ENCODE measurements around the gene TP53RK.
A peak's percentile ranks its signal among the peaks of the same experiment; 100 is the strongest.

Gene TP53RK

GRCh38 chr20:46689082-46689753 lies at the start of gene TP53RK:
TP53RK (minus strand) TSS chr20:46689444; CDS start chr20:46689414, 30 bp downstream.
- peak; percentile 100 for DNase-seq (ENCODE audit: low read depth)

DNA sequence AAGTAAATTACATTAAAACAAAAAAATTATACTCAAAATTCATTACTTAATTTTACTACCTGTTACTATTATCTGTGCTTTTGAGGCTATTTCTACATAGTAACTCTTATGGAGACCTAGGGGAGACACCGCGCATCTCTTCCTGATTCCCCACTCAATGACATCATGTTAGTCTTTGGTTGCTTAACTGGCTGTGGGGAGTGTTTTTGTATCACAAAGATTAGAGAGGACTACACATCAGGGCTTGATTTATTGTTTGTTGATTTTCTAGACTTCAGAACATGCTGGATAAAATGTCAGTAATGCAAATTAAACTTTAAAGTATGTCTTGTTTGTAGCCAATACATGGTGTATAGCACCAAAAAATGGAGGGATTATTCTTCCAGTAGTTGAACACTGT lies 46.2 kb upstream of the TP53RK start:
- TF ChIP-seq, protein P1, sequence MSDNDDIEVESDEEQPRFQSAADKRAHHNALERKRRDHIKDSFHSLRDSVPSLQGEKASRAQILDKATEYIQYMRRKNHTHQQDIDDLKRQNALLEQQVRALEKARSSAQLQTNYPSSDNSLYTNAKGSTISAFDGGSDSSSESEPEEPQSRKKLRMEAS (IDR thresholded peaks at IDR 0.05; ENCODE audit: low read depth, low read length): no peak
- TF ChIP-seq CTCF (IDR thresholded peaks at IDR 0.05; ENCODE audit: low read depth, low read length): no peak
- TF ChIP-seq POLR2A (IDR thresholded peaks at IDR 0.05; ENCODE audit: extremely low read depth, insufficient read length): no peak
- TF ChIP-seq MYC (IDR thresholded peaks at IDR 0.05; ENCODE audit: low read depth, low read length): no peak
- DNase-seq (ENCODE audit: low read depth): no peak
- H3K4me3 ChIP-seq (ENCODE audit: low read depth, low read length): no peak overlapping the region

More at GRCh38 chr20:46689082-46689753, at the start of gene TP53RK:
- peak within 1 kb of the TSS; percentile 99 for H3K4me3 ChIP-seq (ENCODE audit: low read depth, low read length)
- TF ChIP-seq, protein P1 (IDR thresholded peaks at IDR 0.05; ENCODE audit: low read depth, low read length): peak; percentile 25; the same call in 1 of the 2 replicates
- TF ChIP-seq CTCF (IDR thresholded peaks at IDR 0.05; ENCODE audit: low read depth, low read length) (no peak), MYC (IDR thresholded peaks at IDR 0.05; ENCODE audit: low read depth, low read length) (no peak), POLR2A (IDR thresholded peaks at IDR 0.05; ENCODE audit: extremely low read depth, insufficient read length) (peak; percentile 38)

- H3K4me3 ChIP-seq (ENCODE audit: low read depth, low read length): no peak overlapping the region
- TF ChIP-seq, protein P1 (IDR thresholded peaks at IDR 0.05; ENCODE audit: low read depth, low read length): no peak
- TF ChIP-seq MYC (IDR thresholded peaks at IDR 0.05; ENCODE audit: low read depth, low read length): no peak
- TF ChIP-seq CTCF (IDR thresholded peaks at IDR 0.05; ENCODE audit: low read depth, low read length): no peak
- no peak for TF ChIP-seq POLR2A (IDR thresholded peaks at IDR 0.05; ENCODE audit: extremely low read depth, insufficient read length)
- peak; percentile 17 for DNase-seq (ENCODE audit: low read depth)
Observed at GRCh38 chr20:46731770-46732169, 42.5 kb upstream of the TP53RK start.

DNA sequence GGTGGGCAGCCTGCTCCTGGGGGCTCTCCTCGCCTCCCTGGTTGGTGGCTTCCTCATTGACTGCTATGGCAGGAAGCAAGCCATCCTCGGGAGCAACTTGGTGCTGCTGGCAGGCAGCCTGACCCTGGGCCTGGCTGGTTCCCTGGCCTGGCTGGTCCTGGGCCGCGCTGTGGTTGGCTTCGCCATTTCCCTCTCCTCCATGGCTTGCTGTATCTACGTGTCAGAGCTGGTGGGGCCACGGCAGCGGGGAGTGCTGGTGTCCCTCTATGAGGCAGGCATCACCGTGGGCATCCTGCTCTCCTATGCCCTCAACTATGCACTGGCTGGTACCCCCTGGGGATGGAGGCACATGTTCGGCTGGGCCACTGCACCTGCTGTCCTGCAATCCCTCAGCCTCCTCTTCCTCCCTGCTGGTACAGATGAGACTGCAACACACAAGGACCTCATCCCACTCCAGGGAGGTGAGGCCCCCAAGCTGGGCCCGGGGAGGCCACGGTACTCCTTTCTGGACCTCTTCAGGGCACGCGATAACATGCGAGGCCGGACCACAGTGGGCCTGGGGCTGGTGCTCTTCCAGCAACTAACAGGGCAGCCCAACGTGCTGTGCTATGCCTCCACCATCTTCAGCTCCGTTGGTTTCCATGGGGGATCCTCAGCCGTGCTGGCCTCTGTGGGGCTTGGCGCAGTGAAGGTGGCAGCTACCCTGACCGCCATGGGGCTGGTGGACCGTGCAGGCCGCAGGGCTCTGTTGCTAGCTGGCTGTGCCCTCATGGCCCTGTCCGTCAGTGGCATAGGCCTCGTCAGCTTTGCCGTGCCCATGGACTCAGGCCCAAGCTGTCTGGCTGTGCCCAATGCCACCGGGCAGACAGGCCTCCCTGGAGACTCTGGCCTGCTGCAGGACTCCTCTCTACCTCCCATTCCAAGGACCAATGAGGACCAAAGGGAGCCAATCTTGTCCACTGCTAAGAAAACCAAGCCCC lies 36.2 kb upstream of the TP53RK start:
- no peak for DNase-seq (ENCODE audit: low read depth)
- H3K4me3 ChIP-seq (ENCODE audit: low read depth, low read length): no peak overlapping the region
- no peak for TF ChIP-seq CTCF (IDR thresholded peaks at IDR 0.05; ENCODE audit: low read depth, low read length)
- TF ChIP-seq, protein P1 (IDR thresholded peaks at IDR 0.05; ENCODE audit: low read depth, low read length): no peak
- no peak for TF ChIP-seq POLR2A (IDR thresholded peaks at IDR 0.05; ENCODE audit: extremely low read depth, insufficient read length)
- no peak for TF ChIP-seq MYC (IDR thresholded peaks at IDR 0.05; ENCODE audit: low read depth, low read length)

DNA sequence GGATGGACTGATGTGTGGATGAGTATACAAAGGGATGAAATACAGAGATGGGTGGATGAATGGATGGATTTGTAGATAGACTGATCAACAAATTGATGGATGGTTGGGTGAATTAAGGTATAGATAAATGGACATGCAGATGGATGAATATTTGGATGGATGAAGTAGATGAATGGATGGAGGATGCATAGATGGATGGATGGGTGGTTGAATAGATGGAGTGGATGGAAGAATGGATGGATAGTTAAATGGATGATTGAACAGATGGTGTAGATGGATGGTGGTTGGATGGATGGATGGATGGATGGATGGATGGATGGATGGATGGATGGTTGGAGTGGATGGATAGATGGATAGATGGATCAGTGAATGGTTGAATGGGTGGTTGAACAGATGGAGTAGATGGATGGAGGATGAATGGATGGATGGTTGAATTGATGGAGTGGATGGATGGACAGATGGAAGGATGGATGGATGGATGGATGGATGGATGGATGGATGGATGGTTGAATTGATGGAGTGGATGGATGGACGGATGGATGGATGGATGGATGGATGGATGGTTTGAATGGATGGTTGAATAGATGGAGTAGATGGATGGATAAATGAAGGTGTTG lies 35.2 kb upstream of the TP53RK start:
- DNase-seq (ENCODE audit: low read depth): no peak
- H3K4me3 ChIP-seq (ENCODE audit: low read depth, low read length): no peak overlapping the region
- TF ChIP-seq CTCF (IDR thresholded peaks at IDR 0.05; ENCODE audit: low read depth, low read length) (no peak), POLR2A (IDR thresholded peaks at IDR 0.05; ENCODE audit: extremely low read depth, insufficient read length) (no peak), MYC (IDR thresholded peaks at IDR 0.05; ENCODE audit: low read depth, low read length) (no peak)
- TF ChIP-seq, protein P1 (IDR thresholded peaks at IDR 0.05; ENCODE audit: low read depth, low read length): no peak
